ENCODE data around the gene PRR29.
"Not testable (repeated sequence)": the region's sequence is repeated elsewhere in the genome, so short reads cannot be mapped to it uniquely, and the experiment has no call there.

PRR29 gene

DNA sequence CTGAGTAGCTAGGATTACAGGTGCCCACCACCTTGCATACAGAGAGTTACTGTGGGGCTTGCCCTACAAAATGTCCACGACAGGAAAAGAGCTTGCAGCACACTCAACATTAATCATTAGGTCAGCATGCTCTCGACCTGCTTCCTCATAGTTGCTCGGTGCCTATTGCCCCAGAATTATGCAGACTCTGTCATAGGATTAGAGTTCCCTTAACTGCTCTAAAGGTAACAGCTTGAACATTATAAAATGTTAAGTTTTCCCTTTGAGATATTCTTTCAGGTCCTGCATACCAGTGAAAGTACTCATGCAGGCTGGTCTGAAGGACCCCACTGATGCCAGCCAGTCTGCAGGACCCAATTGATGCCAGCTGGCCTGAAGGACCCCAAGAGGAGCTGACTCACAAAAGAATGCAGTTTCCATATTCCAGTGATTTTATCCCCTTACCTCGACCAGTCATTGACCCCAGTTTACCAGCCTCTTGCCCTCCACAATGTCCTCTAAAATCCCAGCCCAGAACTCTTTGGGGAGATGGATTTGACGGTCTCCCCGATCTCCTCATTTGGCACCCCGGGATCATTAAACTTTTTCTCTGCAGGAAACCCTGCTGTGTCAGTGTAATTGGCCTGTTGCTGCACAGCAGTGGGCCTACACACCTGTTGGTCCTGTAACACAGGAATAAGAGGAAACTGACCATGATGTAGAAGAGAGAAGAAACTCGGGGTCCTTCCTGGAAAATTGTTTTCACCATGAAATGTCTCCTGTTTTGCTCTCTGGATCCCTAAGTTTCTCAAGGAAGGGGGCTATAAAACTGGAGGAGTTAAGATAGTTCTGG lies 11.6 kb downstream of the PRR29 start:
- H3K4me3 Mint-ChIP-seq, result no peak overlapping the region
- H3K27me3 Mint-ChIP-seq, result no peaks in the 10 kb centered on the region
- H3K27ac Mint-ChIP-seq, result peak overlapping the region; percentile 4
- peaks cover 73% of the 10 kb centered on the region for H3K4me1 Mint-ChIP-seq
- H3K36me3 Mint-ChIP-seq, result peaks cover 46% of the 10 kb centered on the region
- ATAC-seq, result no peak
- H3K9me3 Mint-ChIP-seq, result no peaks in the 10 kb centered on the region

- Mint-ChIP-seq H3K27ac (peak overlapping the region; percentile 92), H3K9me3 (no peaks in the 10 kb centered on the region), H3K4me1 (peaks cover 70% of the 10 kb centered on the region), H3K4me3 (no peak overlapping the region), H3K27me3 (no peaks in the 10 kb centered on the region), H3K36me3 (peaks cover 22% of the 10 kb centered on the region)
- no peak for ATAC-seq
Observed at GRCh38 chr17:64015447-64015846, 17.3 kb downstream of the PRR29 start.

DNA sequence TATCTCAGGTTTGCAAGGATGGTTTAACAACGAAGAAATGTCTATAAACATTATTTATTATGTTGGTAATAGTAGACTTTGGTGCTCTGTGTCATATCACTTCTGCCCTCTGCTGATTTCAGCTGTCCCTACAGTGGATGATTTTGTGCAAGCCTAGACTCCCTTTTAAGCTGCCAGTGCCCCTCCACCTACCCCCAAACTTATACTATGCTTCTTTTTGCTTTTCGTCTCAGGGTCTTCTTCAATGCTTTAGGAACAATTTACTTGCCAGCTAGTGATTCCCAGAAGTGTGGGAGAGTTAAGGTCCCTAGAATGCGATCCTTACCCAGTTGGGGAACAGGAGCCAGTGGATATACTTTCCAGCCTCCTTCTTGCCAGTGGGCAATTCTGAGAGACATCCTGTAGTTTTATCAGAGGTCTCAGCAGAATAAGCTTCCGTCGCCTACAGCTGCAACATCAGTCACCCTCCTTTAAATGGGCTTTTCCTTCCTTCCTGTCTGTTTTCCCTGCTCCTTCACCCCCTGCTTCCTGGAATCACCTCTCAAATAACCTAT lies 18.2 kb downstream of the PRR29 start:
- Mint-ChIP-seq H3K27me3 (no peaks in the 10 kb centered on the region), H3K36me3 (peaks cover 14% of the 10 kb centered on the region), H3K4me3 (peak overlapping the region; percentile 59), H3K4me1 (peaks cover 69% of the 10 kb centered on the region), H3K9me3 (no peaks in the 10 kb centered on the region), H3K27ac (peak overlapping the region; percentile 56)
- ATAC-seq, result no peak

DNA sequence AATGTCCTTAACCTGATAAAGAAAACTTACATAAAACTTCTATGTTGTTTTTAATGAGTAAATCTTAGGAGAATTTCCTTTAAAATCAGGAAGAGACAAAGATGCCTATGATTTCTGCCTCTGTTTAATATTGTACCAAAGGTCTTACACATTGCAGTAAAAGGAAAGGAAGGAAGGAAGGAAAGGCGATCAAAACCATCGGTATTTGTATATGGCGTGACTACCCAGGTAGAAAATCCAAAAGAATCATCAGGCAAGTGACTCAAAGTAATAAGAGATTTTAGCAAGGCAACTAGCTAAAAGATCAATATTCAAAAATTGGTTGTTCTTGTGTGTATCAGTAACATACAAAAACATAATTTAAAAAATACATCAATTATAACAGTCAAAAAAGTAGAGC lies 18.8 kb downstream of the PRR29 start:
- Mint-ChIP-seq H3K27me3 (no peaks in the 10 kb centered on the region), H3K27ac (peak overlapping the region; percentile 56), H3K4me3 (peak overlapping the region; percentile 59), H3K4me1 (peaks cover 67% of the 10 kb centered on the region), H3K36me3 (peaks cover 8% of the 10 kb centered on the region), H3K9me3 (no peaks in the 10 kb centered on the region)
- no peak for ATAC-seq

- ATAC-seq, result no peak
- H3K4me3 Mint-ChIP-seq, result peak overlapping the region; percentile 50
- H3K36me3 Mint-ChIP-seq, result peaks cover 7% of the 10 kb centered on the region
- no peaks in the 10 kb centered on the region for H3K27me3 Mint-ChIP-seq
- H3K27ac Mint-ChIP-seq, result peak overlapping the region; percentile 56
- no peaks in the 10 kb centered on the region for H3K9me3 Mint-ChIP-seq
- H3K4me1 Mint-ChIP-seq, result peaks cover 70% of the 10 kb centered on the region
Observed at GRCh38 chr17:64017381-64017980, 19.3 kb downstream of the PRR29 start.

- peaks cover 60% of the 10 kb centered on the region for H3K4me1 Mint-ChIP-seq
Observed at GRCh38 chr17:64019551-64019961, 21.4 kb downstream of the PRR29 start.

GRCh38 chr17:64020056-64020766 lies 22.1 kb downstream of the PRR29 start, which contains the start of gene ICAM2:
Gene ICAM2 (minus strand): TSS chr17:64020633. CDS start chr17:64006691, 13,942 bp downstream.
- peaks cover 54% of the 10 kb centered on the region for H3K4me1 Mint-ChIP-seq
- H3K9me3 Mint-ChIP-seq, result no peaks in the 10 kb centered on the region
- no peaks in the 10 kb centered on the region for H3K36me3 Mint-ChIP-seq
- ATAC-seq, result peak; percentile 93
- H3K27ac Mint-ChIP-seq, result peak within 1 kb of the TSS; percentile 94
- H3K27me3 Mint-ChIP-seq, result no peaks in the 10 kb centered on the region
- H3K4me3 Mint-ChIP-seq, result peak within 1 kb of the TSS; percentile 91

More at GRCh38 chr17:64019551-64019961, 21.4 kb downstream of the PRR29 start:
- H3K27ac Mint-ChIP-seq, result peak overlapping the region; percentile 94
- not testable (repeated sequence) for H3K27me3 Mint-ChIP-seq, H3K36me3 Mint-ChIP-seq, H3K9me3 Mint-ChIP-seq
- peak overlapping the region; percentile 91 for H3K4me3 Mint-ChIP-seq
- peak; percentile 21 for ATAC-seq

GRCh38 chr17:64022611-64023063 lies 24.5 kb downstream of the PRR29 start:
- Mint-ChIP-seq H3K27ac (peak overlapping the region; percentile 76), H3K9me3 (no peaks in the 10 kb centered on the region), H3K4me3 (no peak overlapping the region), H3K36me3 (no peaks in the 10 kb centered on the region), H3K4me1 (peaks cover 41% of the 10 kb centered on the region), H3K27me3 (no peaks in the 10 kb centered on the region)
- ATAC-seq, result no peak

DNA sequence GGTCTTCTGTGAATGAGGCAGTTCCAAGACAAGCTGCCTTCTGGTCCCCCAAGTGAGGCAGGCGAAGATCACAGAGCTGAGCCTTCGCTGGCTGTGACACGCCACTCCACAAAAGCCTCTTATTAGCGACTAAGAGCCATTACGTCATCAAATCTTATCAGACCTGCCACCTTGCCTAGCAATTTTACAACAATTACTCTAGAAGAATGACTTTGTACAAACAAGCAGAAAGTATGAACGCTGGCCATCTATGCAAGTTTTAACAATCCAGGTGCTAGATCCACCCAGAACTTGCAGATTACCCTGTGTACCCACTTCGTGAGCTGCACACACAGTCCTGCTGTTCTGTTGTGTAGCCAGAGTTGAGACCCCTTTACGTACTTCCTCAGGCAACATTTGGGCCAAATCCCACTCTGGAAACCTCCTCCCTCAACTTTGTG lies 26.1 kb downstream of the PRR29 start:
- H3K9me3 Mint-ChIP-seq, result no peaks in the 10 kb centered on the region
- ATAC-seq, result no peak
- peak overlapping the region; percentile 64 for H3K27ac Mint-ChIP-seq
- H3K4me3 Mint-ChIP-seq, result no peak overlapping the region
- peaks cover 29% of the 10 kb centered on the region for H3K4me1 Mint-ChIP-seq
- H3K27me3 Mint-ChIP-seq, result no peaks in the 10 kb centered on the region
- H3K36me3 Mint-ChIP-seq, result no peaks in the 10 kb centered on the region

GRCh38 chr17:64024781-64025731 lies 26.9 kb downstream of the PRR29 start:
- peak overlapping the region; percentile 64 for H3K27ac Mint-ChIP-seq
- H3K4me1 Mint-ChIP-seq, result peaks cover 29% of the 10 kb centered on the region
- ATAC-seq, result no peak
- H3K36me3 Mint-ChIP-seq, result no peaks in the 10 kb centered on the region
- no peaks in the 10 kb centered on the region for H3K27me3 Mint-ChIP-seq
- H3K9me3 Mint-ChIP-seq, result no peaks in the 10 kb centered on the region
- no peak overlapping the region for H3K4me3 Mint-ChIP-seq

DNA sequence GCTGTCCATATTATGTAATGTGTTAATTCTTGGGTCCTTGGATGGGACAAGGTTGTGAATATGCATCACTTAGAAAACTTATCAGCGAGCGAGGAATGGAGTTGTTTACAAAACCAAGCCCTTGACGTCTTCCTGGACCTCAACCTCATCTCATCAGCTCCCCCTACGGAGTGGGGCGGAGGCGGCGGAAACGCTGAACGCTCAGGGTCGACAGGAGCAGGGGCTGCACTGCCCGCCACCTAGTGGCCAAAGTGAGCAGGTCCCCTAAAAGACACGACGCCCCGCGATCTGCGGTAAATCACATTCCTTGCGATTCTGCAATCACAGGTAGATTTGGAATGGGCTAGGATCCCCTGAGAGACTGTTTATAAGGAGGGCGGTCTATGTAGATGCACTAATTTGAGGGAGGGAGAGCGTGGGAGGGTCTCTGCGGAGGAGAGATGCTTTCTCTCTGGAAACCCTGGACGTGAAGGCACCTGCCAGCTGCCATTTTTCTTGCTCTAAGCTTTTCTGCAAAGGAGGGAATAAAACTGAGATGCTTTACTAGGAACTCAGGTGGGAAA lies 27.7 kb downstream of the PRR29 start:
- H3K9me3 Mint-ChIP-seq, result no peaks in the 10 kb centered on the region
- peaks cover 28% of the 10 kb centered on the region for H3K4me1 Mint-ChIP-seq
- H3K4me3 Mint-ChIP-seq, result peak overlapping the region; percentile 65
- peak; percentile 92 for ATAC-seq
- H3K36me3 Mint-ChIP-seq, result no peaks in the 10 kb centered on the region
- H3K27ac Mint-ChIP-seq, result peak overlapping the region; percentile 50
- H3K27me3 Mint-ChIP-seq, result no peaks in the 10 kb centered on the region

DNA sequence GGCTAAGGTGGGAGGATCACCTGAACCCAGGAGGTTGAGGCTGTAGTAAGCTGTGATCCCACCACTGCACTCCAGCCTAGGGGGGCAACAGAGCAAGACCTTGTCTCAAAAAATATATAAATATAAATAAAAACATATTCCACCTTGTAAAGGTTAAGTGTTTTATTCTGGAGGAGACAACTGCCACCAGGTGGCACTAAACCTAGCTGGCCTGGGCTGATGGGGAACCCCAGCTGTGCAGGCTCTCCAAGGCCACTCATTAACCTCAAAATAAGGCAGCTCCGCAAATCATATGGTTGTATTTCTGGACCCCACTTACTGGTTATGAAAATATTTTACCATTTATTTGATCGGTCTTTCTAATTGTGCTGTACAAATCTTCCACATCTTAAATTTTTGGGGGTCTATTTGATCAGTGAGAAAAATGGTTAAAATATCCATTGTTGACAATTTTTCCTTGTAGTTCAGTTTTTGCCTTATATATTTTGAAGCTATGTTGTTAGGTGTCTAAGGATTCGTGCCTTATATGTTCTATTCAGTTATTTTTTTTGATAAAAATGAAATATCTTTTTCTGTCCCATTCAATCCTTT lies 30.8 kb downstream of the PRR29 start:
- Mint-ChIP-seq H3K4me1 (peaks cover 11% of the 10 kb centered on the region), H3K4me3 (no peak overlapping the region), H3K9me3 (no peaks in the 10 kb centered on the region), H3K27me3 (no peaks in the 10 kb centered on the region), H3K36me3 (no peaks in the 10 kb centered on the region), H3K27ac (no peak overlapping the region)
- peak; percentile 71 for ATAC-seq

DNA sequence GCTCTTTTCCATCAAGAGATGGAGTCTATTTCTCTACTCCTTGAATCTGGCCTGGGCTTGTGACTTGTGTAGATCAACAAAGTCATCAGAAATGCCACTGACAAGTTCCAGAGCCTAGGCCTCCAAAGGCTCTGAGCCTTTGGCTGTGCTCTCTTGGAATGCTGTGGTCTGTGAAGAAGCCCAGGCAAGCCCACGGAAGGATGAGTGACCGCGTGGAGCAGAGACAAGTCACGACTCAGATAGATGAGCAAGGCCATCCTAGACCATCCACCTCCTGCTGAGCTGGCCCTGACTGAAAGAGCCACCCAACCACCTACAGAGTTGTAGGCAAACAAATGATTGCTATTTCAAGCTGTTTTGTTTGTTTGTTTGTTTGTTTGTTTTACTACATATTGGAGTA lies 33.9 kb downstream of the PRR29 start:
- Mint-ChIP-seq H3K4me1 (no peaks in the 10 kb centered on the region), H3K4me3 (no peak overlapping the region), H3K27me3 (no peaks in the 10 kb centered on the region), H3K36me3 (no peaks in the 10 kb centered on the region), H3K27ac (no peak overlapping the region), H3K9me3 (no peaks in the 10 kb centered on the region)
- no peak for ATAC-seq
